ENCODE measurements around the gene SP140L.
"Not testable (repeated sequence)": the region's sequence is repeated elsewhere in the genome, so short reads cannot be mapped to it uniquely, and the experiment has no call there.

The SP140L gene

DNA sequence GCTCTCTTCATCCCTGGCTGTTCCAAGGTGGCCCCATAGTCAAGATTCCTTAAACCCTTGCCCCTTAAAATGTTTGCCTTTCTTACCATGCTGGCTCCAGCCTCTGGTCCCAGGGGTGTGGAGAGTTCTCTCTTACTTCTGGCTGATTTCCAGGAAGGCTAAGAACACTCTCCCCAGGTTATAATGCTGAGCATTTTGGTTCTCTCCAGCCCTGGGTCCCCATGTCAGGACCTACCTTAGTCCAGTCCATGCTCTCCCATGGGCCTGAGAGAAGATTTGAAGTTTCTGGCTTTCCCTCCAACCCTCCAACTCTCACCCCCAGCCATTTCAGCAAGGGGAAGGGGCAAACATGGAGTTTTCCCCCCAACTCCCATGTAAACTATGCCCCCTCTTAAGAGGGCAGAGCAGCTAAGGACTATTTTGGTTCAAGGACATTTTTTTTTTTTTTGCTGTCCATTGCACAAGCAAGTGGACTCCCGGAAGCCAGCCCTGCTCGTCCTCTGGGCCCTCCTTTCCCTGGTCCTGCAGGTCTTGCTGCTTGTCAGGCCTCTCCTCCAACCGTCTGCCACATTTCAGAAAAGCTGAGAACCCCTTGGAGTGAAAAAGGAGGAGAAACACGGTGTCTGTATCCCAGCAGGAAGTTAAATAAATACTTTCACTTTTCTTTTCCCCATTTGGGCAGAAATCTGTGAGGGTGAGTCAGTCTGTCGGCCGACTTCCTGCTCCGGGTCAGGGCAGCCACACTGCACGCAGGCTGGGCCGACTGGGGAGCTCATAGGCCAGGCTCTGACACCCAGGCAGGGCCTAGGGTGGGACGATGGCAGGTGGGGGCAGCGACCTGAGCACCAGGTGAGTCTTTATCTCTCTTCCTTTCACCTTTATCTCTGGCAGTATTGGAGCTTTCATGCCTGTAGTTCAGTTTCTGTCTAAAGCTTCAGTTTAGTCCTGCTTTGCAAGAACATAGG is at the start of gene SP140L:
TSS of gene SP140L (plus strand) at position 741 of the 965 bp plus-strand sequence. CDS start at position 818, 77 bp downstream.
- DNase-seq (ENCODE audit: low read depth) = peak; percentile 72

DNA sequence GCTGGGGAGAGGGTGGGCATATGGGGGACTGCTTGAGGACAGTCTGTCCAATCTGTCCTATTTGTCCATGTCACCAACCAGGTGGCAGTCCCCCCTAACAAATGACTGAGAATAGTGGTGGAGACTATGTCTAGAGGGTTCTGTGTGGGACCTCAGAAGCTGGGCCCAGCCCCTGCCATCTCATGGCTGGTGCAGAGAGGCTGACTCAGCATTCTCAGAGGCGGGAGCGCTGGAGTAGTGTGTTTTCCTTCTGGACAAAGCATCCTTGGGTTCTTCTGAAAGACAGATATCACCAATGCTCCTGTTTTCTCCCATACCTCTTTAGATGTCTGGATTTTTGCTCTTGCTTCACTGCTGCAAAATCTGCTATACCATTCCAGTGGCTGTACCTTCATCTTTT is 44.1 kb upstream of the SP140L start:
- no peak for DNase-seq (ENCODE audit: low read depth)

- DNase-seq (ENCODE audit: low read depth) = no peak
These were observed 40.9 kb upstream of the SP140L start for GRCh38 chr2:230286048-230286447.

GRCh38 chr2:230289311-230289710 is 37.7 kb upstream of the SP140L start:
- not testable (repeated sequence) for DNase-seq (ENCODE audit: low read depth)

GRCh38 chr2:230295192-230295591 is 31.8 kb upstream of the SP140L start:
- DNase-seq (ENCODE audit: low read depth) = no peak

DNA sequence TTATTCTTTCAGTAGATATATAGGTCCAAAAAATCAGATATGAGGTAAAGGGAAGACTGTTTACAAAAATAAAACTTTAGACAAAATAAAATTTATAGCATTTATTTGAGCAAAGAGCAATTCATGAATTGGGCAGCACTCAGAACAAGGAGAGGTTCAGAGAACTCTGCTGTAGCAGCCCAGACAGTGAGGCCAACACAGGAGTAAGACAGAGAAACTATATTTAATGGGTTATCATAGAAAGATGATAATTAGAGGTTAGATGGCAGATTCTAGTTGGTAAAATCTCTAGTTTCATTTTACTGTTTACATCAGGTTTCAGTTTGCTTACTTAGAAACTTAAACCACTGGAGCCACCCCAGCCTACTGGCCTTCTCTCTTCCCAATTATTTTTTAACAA is 30.1 kb upstream of the SP140L start:
- DNase-seq (ENCODE audit: low read depth) = no peak

- DNase-seq (ENCODE audit: low read depth) = no peak
These were observed 27.4 kb upstream of the SP140L start for GRCh38 chr2:230299618-230300017.

DNA sequence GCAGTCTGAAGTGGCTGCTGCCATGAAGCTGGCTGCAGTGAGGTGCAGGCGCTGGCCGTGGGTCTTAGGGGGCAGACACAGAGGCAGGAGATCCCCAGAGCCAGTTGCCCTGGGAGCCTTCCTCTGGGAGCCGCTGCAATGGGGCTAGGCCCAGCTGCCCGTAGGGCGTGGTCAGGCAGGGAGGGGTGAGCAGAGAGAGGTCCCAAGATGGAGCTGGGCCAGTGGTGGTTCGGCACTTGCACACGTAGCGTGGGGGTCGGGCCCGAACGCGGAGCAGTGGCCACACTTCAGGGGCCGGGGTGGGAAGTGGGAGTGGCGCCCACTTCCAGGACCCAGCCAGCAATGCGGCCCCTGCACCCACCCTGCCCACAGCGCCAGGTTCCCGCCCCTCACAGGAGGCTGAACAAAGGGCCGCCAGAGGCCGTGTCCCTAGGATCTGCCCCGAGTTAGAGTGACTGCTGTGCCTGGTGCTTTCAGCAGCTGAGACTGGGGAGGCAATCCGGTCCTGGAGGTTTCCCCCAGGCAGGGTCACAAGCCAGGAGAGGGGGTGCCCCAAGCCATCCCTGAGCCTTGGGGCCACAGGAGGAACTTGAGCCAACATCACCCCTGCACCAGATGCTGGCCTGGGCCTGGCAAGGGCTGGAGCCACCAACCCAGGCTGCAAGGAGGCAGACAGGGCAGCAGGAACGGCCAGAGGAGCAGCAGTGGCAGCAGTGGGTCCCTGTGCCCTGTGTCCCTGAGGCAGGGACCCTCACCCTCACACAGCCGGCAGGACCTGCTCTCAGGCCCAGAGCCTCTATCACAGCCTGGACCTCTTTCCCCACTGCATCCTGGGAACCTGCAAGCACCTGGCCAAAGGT is 21.3 kb upstream of the SP140L start:
- DNase-seq (ENCODE audit: low read depth) = no peak

- DNase-seq (ENCODE audit: low read depth) = no peak
These were observed 20.5 kb upstream of the SP140L start for GRCh38 chr2:230306474-230306873.

DNA sequence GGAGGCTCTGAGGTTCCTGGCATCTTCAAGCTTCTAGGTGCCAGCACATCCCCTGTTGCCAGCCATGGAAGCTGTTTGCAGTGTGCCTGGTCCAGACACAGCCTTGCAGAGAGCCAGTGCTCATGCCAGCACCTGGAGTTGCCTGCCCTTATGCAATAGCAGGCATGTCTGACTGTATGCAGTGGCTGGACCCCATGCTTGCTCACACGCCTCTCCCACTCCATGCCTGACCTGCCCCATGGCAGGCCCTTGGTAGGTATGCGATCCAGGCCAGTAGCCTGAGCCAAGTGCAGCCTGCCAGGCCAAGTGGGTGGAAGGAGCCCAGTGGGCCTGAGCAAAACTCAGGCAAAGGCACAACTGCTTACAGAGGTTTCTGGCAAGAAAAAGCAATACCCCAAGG is 19.5 kb upstream of the SP140L start:
- DNase-seq (ENCODE audit: low read depth) = no peak

- DNase-seq (ENCODE audit: low read depth) = no peak
These were observed 18.5 kb upstream of the SP140L start for GRCh38 chr2:230308402-230309000.

DNA sequence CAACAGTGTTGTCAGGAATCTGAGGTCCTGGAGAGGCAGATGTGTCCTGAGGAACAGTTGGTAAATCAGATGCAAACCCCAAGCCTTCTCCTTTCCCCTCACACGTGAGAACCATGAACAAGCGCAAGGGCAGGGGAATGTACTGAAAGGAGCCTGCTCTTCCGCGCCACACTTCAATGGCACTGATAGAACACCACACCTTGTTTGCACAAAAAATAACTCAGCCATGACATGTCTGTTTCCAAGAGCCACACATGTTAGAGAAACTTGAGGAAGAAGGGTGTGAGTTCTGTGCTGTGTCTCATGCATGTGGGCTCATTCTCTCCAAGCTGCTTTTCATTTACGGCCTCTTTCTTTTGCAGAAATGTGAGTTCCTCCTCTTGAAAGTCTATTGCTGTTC is 16.2 kb upstream of the SP140L start:
- DNase-seq (ENCODE audit: low read depth) = not testable (repeated sequence)

GRCh38 chr2:230311634-230312033 is 15.4 kb upstream of the SP140L start:
- not testable (repeated sequence) for DNase-seq (ENCODE audit: low read depth)

- DNase-seq (ENCODE audit: low read depth) = no peak
These were observed 14.4 kb upstream of the SP140L start for GRCh38 chr2:230312638-230313037.

DNA sequence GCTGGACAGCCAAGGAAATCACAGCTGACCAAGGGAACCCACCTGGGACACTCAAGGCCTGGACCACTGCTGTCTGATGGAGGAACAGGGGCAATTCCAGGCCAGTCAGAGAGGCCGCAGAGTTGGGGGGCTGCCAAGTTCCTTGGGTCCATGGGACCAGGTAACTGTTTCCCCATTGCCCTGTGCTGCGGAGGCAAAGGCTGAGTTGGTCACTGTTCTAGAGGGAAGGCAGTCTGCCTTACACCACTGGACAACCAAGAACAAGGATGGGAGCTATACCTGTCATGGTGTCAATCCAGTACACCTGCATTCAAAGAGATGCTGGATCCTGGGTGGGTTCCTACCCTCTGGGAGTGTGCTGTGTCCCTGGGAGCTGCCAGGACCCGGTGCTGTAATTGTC is 9.6 kb upstream of the SP140L start:
- no peak for DNase-seq (ENCODE audit: low read depth)

GRCh38 chr2:230318190-230319121 is 8.5 kb upstream of the SP140L start:
- DNase-seq (ENCODE audit: low read depth) = no peak

DNA sequence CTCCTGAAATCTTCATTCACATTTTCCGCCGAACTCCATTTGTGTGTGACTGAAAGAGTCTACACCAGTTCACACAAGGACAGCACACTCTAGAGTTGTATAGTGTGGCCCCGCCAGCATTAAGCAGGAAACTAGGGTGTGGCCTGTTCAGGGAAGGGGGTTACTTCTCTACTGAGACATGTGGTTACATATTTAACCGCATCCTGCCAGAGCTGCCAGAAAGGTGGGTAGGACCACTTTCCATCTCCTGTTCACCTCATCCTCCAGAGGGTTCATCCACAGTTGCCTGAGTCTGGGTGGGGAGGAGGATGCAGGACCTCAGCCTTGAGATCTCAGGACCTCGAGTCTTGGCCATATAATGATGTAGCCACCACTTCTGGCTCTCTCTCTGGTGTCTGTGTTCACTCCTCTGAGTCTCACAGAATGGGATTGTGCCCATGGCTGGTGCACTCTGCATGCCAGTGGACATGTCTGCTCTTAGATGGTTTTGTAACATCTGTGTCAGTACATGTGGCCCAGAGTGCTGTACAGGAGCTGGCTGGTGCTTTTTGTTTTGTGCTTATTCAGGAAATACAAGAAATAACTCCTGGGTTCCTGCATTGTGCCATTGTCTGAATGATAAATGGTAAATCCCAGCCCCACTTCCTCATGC is 7.7 kb upstream of the SP140L start:
- peak; percentile 26 for DNase-seq (ENCODE audit: low read depth)

- DNase-seq (ENCODE audit: low read depth) = no peak
These were observed 6.0 kb upstream of the SP140L start for GRCh38 chr2:230321031-230321430.

DNA sequence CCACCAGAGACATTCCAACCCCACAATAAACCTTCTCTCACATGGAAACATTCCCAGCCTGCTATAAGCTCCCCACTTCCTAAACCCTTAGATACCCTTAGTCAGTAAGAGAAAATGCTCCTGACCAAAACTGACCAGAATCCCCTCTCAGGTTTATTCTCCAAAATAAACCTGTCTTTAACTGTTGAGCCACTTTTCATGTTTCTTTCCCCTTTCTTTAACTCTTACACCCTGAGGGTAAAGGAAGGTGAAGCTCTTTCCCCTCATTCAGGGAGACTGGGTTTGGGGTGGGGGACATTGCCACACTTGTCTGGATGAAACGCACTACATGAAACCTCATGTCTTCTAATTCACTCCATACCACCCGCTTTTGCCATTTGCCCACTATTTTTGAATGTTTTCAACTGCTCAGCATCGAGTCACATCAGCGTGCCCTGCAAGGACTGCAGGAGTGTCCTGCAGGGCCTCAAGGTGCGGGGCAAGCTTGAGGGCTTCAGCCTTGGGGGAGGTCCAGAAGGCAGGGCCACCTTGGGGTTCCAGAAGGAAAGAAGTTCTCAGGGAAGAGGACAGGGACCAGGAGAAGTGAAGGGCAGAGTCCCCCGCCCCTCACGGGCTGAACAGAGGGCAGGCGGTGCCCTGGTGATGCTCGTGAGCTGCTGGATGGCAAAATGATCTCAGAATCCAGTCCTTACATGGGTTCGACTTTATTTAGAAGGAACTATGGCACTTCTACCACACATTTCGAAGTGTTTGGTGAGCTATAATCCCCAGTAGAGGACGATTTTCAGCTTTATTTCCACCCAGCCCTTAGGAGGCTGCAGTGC is 4.2 kb upstream of the SP140L start:
- DNase-seq (ENCODE audit: low read depth) = no peak
